HCT116 (cell line): ENCODE data around the gene HYI. TPM values are rescaled to one million over a fixed set of nuclear protein-coding genes. Genes with fewer than 3 reads are reported as not detected.

ENCODE experiments used
- ATAC-seq: fragments of 200-7000 bp; cut with Tn5 transposase; 2 replicates; pipeline ENCODE4 v1.9.1; 2020; ENCODE audit warnings: mild to moderate bottlenecking, moderate library complexity
- BruUV-seq: library from RNA; stranded (reverse); fragments of 400-500 nt; replicated peaks from 2 replicates; lab custom pipeline; 2021; lab: Mats Ljungman, UMichigan
- CTCF ChIA-PET: fragments of 300-600 bp; sonication (Branson Sonifier 250); formaldehyde crosslinking; loops from one replicate; lab custom pipeline; 2021; ENCODE audit warnings: antibody characterized with exemption; lab: Charles Lee
- POLR2A ChIA-PET: fragments of 300-600, 350-600 bp; sonication (Branson Sonifier 250); formaldehyde crosslinking; loops from one replicate; lab custom pipeline; 2021; ENCODE audit warnings: antibody characterized with exemption; lab: Charles Lee
- RAD21 ChIA-PET, 2 experiments: fragments of 300-600 bp; sonication (Branson Sonifier 250); formaldehyde crosslinking; loops; one replicate each; lab custom pipeline; 2023; ENCODE audit warnings: low total read pairs in 2 of 2; ENCODE audit not compliant: uncharacterized antibody in 2 of 2, unreplicated experiment in 2 of 2, low non-redundant PET in 1 of 2; lab: Charles Lee
- DNase-seq: peaks from one replicate; pipeline ENCODE4 v3.0.0-alpha.2; 2010; ENCODE audit warnings: low read depth, low spot score
- H2AFZ ChIP-seq: fragments of 200-600 bp; shearing (Covaris generic), sonication (generic); 2 replicates; pipeline ENCODE4 v1.6.1; 2017; ENCODE audit warnings: low read depth, mixed run types, mixed read lengths, antibody characterized with exemption, low read length; ENCODE audit not compliant: poor library complexity, severe bottlenecking
- H3K27ac ChIP-seq: 2 replicates; pipeline ENCODE4 v1.5.1; 2012; ENCODE audit warnings: low read depth, low read length
- H3K27me3 ChIP-seq: fragments of 200-600 bp; sonication (generic); 2 replicates; pipeline ENCODE4 v1.6.1; 2016; ENCODE audit warnings: mixed run types, low read length, mixed read lengths; ENCODE audit not compliant: insufficient read depth
- H3K36me3 ChIP-seq, 2 experiments: fragments of 200-500 bp in 1 of 2; fragments of 200-600 bp in 1 of 2; sonication (Bioruptor generic) in 1 of 2; sonication (generic) in 1 of 2; 2 replicates each; pipeline versions ENCODE4 v1.5.1 to v1.6.1; 2014 to 2016; ENCODE audit warnings: low read length in 2 of 2, inconsistent platforms in 1 of 2, mixed read lengths in 1 of 2, mixed run types in 1 of 2; ENCODE audit not compliant: insufficient read depth in 2 of 2, control insufficient read depth in 1 of 2
- H3K4me1 ChIP-seq, 2 experiments: fragments of 200-600 bp in 1 of 2; sonication (generic) in 1 of 2; 2 replicates each; pipeline versions ENCODE4 v1.5.1 to v1.6.1; 2012 to 2017; ENCODE audit warnings: low read length in 2 of 2, inconsistent platforms in 1 of 2, mild to moderate bottlenecking in 1 of 2, mixed read lengths in 1 of 2, mixed run types in 1 of 2, moderate library complexity in 1 of 2; ENCODE audit not compliant: insufficient read depth in 2 of 2, control insufficient read depth in 1 of 2
- H3K4me2 ChIP-seq: fragments of 200-600 bp; sonication (generic); 2 replicates; pipeline ENCODE4 v1.6.1; 2017; ENCODE audit warnings: mixed run types, low read length, mixed read lengths
- H3K4me3 ChIP-seq, 2 experiments: fragments of 200-600 bp in 1 of 2; sonication (generic) in 1 of 2; replicated peaks in 1 of 2; 2 replicates each; pipeline ENCODE4 v1.5.1; 2011 to 2016; ENCODE audit warnings: low read length in 2 of 2, control low read depth in 1 of 2, low read depth in 1 of 2, mild to moderate bottlenecking in 1 of 2, mixed read lengths in 1 of 2, mixed run types in 1 of 2
- H3K79me2 ChIP-seq: fragments of 200-600 bp; sonication (generic); 2 replicates; pipeline ENCODE4 v1.6.1; 2017; ENCODE audit warnings: mild to moderate bottlenecking, mixed run types, low read length, moderate library complexity, mixed read lengths; ENCODE audit not compliant: insufficient read depth
- H3K9ac ChIP-seq: fragments of 200-600 bp; sonication (generic); 2 replicates; pipeline ENCODE4 v1.6.1; 2016; ENCODE audit warnings: low read length, mixed read lengths
- H3K9me2 ChIP-seq: fragments of 200-600 bp; sonication (generic), shearing (Covaris generic); 2 replicates; pipeline ENCODE4 v1.6.1; 2017; ENCODE audit warnings: mixed run types, mild to moderate bottlenecking, moderate library complexity; ENCODE audit not compliant: insufficient read depth
- H3K9me3 ChIP-seq, 2 experiments: fragments of 200-500 bp in 1 of 2; fragments of 200-600 bp in 1 of 2; sonication (Bioruptor generic) in 1 of 2; sonication (generic) in 1 of 2; 2 replicates each; pipeline ENCODE4 v1.6.1; 2014 to 2017; ENCODE audit warnings: low read length in 2 of 2, mixed read lengths in 2 of 2, inconsistent platforms in 1 of 2, low read depth in 1 of 2, mild to moderate bottlenecking in 1 of 2, mixed run types in 1 of 2, moderate library complexity in 1 of 2; ENCODE audit not compliant: control insufficient read depth in 1 of 2, insufficient read depth in 1 of 2
- H4K20me1 ChIP-seq: fragments of 200-600 bp; sonication (generic), shearing (Covaris generic); 2 replicates; pipeline ENCODE4 v1.6.1; 2017; ENCODE audit warnings: mixed run types, mild to moderate bottlenecking, moderate library complexity; ENCODE audit not compliant: insufficient read depth
- ATF3 ChIP-seq: IDR thresholded peaks from 2 replicates; pipeline ENCODE4 v1.6.1; 2012
- CBX3 ChIP-seq: IDR thresholded peaks from 2 replicates; pipeline ENCODE4 v1.6.1; 2012; ENCODE audit warnings: low read depth
- CEBPB ChIP-seq: IDR thresholded peaks from 2 replicates; pipeline ENCODE4 v1.6.1; 2012; ENCODE audit warnings: low read depth
- CTCF ChIP-seq, 3 experiments: fragments of 200-600 bp in 1 of 3; sonication (generic) in 1 of 3; IDR thresholded peaks in 2 of 3; conservative IDR thresholded peaks in 1 of 3; 2 replicates each; pipeline ENCODE4 v1.5.1; 2012 to 2017; ENCODE audit warnings: low read depth in 2 of 3, low read length in 2 of 3, antibody characterized with exemption in 1 of 3, borderline replicate concordance in 1 of 3, control low read depth in 1 of 3, mild to moderate bottlenecking in 1 of 3, mixed read lengths in 1 of 3, mixed run types in 1 of 3, moderate library complexity in 1 of 3; ENCODE audit not compliant: insufficient read depth in 1 of 3
- ELF1 ChIP-seq: IDR thresholded peaks from 2 replicates; pipeline ENCODE4 v1.6.1; 2012; ENCODE audit warnings: low read depth, borderline replicate concordance
- EZH2phosphoT487 ChIP-seq: fragments of 200-600 bp; IDR thresholded peaks from 2 replicates; pipeline ENCODE4 v1.6.1; 2018; ENCODE audit warnings: antibody characterized with exemption, borderline replicate concordance
- FOSL1 ChIP-seq: IDR thresholded peaks from 2 replicates; pipeline ENCODE4 v1.6.1; 2012; ENCODE audit warnings: low read depth
- JUND ChIP-seq: IDR thresholded peaks from 2 replicates; pipeline ENCODE4 v1.6.1; 2012
- MAX ChIP-seq: IDR thresholded peaks from 2 replicates; pipeline ENCODE4 v1.6.1; 2012
- POLR2A ChIP-seq: IDR thresholded peaks from 2 replicates; pipeline ENCODE4 v1.7.0; 2011; ENCODE audit warnings: borderline replicate concordance; ENCODE audit not compliant: insufficient read depth, insufficient read length; ENCODE audit errors: extremely low read depth
- POLR2AphosphoS5 ChIP-seq: IDR thresholded peaks from 2 replicates; pipeline ENCODE4 v1.6.1; 2011; ENCODE audit warnings: mild to moderate bottlenecking, low read depth, low read length, moderate library complexity
- RAD21 ChIP-seq: IDR thresholded peaks from 2 replicates; pipeline ENCODE4 v1.6.1; 2012; ENCODE audit warnings: low read depth, mild to moderate bottlenecking
- SIN3A ChIP-seq: IDR thresholded peaks from 2 replicates; pipeline ENCODE4 v1.6.1; 2012; ENCODE audit warnings: low read depth
- SP1 ChIP-seq: IDR thresholded peaks from 2 replicates; pipeline ENCODE4 v1.6.1; 2012; ENCODE audit warnings: low read depth
- SRF ChIP-seq: IDR thresholded peaks from 2 replicates; pipeline ENCODE4 v1.6.1; 2012; ENCODE audit warnings: low read depth
- YY1 ChIP-seq: IDR thresholded peaks from 2 replicates; pipeline ENCODE4 v1.6.1; 2011; ENCODE audit warnings: low read length, low read depth, moderate library complexity, mild to moderate bottlenecking; ENCODE audit not compliant: insufficient replicate concordance; ENCODE audit errors: extremely low read depth
- ZBTB33 ChIP-seq: IDR thresholded peaks from 2 replicates; pipeline ENCODE4 v1.6.1; 2011; ENCODE audit warnings: mild to moderate bottlenecking, low read length, moderate library complexity; ENCODE audit not compliant: insufficient replicate concordance; ENCODE audit errors: extremely low read depth
- ZFX ChIP-seq: fragments of 450-650 bp; IDR thresholded peaks from 2 replicates; pipeline ENCODE4 v1.6.1; 2017
- ZNF274 ChIP-seq: fragments of 200-500 bp; sonication (Bioruptor generic); IDR thresholded peaks from 2 replicates; pipeline ENCODE4 v1.6.1; 2014; ENCODE audit warnings: mild to moderate bottlenecking, low read depth, low read length, inconsistent platforms
- intact Hi-C: fragments of 100-400 bp; cut with micrococcal nuclease; formaldehyde crosslinking; loops from 2 replicates; pipeline ENCODE4 v1.10.0; 2022
- total RNA-seq: library from RNA; stranded (reverse); gene quantifications from one replicate; pipeline ENCODE4 v1.2.1, GENCODE V29; 2021; ENCODE audit not compliant: unreplicated experiment

HYI gene
- total RNA-seq, 1 experiment from 2014 or later: 13.9 TPM

- ChIA-PET POLR2A (interaction anchor here (1.2 to 1.8 kb wide), 2 partner anchors 11 kb away, joined by 4 to 6 read pairs; no protein-coding TSS in a partner anchor), CTCF (no interaction called here)
- H3K9ac ChIP-seq: no peak overlapping the region
- H3K27me3 ChIP-seq: no peaks in the 10 kb centered on the region
- no peak overlapping the region for H2AFZ ChIP-seq
- peaks cover 22 to 29% of the 10 kb centered on the region in 2 experiments for H3K4me1 ChIP-seq
- H3K79me2 ChIP-seq: no peaks in the 10 kb centered on the region
- H3K4me2 ChIP-seq: no peak overlapping the region
- ATAC-seq (no peak), DNase-seq (no peak)
- H3K36me3 ChIP-seq: no peaks in the 10 kb centered on the region; a peak in 1 of 4 replicates
- no peak overlapping the region for H3K27ac ChIP-seq
- TF ChIP-seq ELF1: no peak
- no peak for TF ChIP-seq RAD21
- TF ChIP-seq ZFX: no peak
- no peak for TF ChIP-seq FOSL1
- no peak for TF ChIP-seq ZNF274
- no peak for TF ChIP-seq SIN3A
- TF ChIP-seq CEBPB: no peak
- no peak for TF ChIP-seq POLR2AphosphoS5
- no peak for TF ChIP-seq JUND
- TF ChIP-seq SRF: no peak
- no peak for TF ChIP-seq CTCF (IDR thresholded peaks at IDR 0.05 in 2 of 3, conservative IDR thresholded peaks at IDR 0.05 in 1 of 3; ENCODE audit: borderline replicate concordance in 1 of 3, insufficient read depth in 1 of 3, low read depth in 2 of 3, low read length in 2 of 3)
- TF ChIP-seq YY1: no peak
- TF ChIP-seq POLR2A: no peak
- no peak for TF ChIP-seq SP1
- TF ChIP-seq ATF3: no peak
- TF ChIP-seq ZBTB33: no peak
- no peak for TF ChIP-seq MAX
- no peak for TF ChIP-seq EZH2phosphoT487
- no peak for TF ChIP-seq CBX3
- TF ChIP-seq, all 23 proteins: peak for 0
- Histone ChIP-seq H3K9me2 (no peaks in the 10 kb centered on the region), H4K20me1 (no peaks in the 10 kb centered on the region), H3K9me3 (no peaks in the 10 kb centered on the region), H3K4me3 (no peak overlapping the region)
- RAD21 ChIA-PET: no interaction called here
- intact Hi-C loops: loop anchor here (10.0 kb wide), 1 partner anchor 589 kb away; no protein-coding TSS in a partner anchor
- no TSS peak for BruUV-seq
Measured at GRCh38 chr1:43455213-43455889, 1.6 kb upstream of the HYI start.
